GM12878 (cell line): ENCODE results near the gene SPDYA. TPM values are rescaled to one million over a fixed set of nuclear protein-coding genes. Genes with fewer than 3 reads are reported as not detected.

Experiments
- ATAC-seq: fragments of 200-7000 bp; cut with Tn5 transposase; 3 replicates; pipeline ENCODE4 v1.9.1; 2020; ENCODE audit warnings: mild to moderate bottlenecking, moderate library complexity
- BruUV-seq: library from RNA; stranded (reverse); fragments of 400-500 nt; replicated peaks from 2 replicates; lab custom pipeline; 2021; lab: Mats Ljungman, UMichigan
- CTCF ChIA-PET: fragments of 300-600 bp; sonication (Branson Sonifier 250); formaldehyde crosslinking; extraction: SDS; loops from one replicate; lab custom pipeline; 2021; ENCODE audit warnings: inconsistent platforms; lab: Yijun Ruan, JAX
- POLR2A ChIA-PET: fragments of 350-600 bp; formaldehyde crosslinking; extraction: SDS; loops from one replicate; lab custom pipeline; 2021; ENCODE audit warnings: inconsistent platforms; lab: Charles Lee
- RAD21 ChIA-PET: fragments of 300-600 bp; sonication (Branson Sonifier 250); formaldehyde crosslinking; loops from one replicate; lab custom pipeline; 2023; ENCODE audit warnings: antibody characterized with exemption; ENCODE audit not compliant: unreplicated experiment; lab: Charles Lee
- SMC1A ChIA-PET: fragments of 300-600 bp; sonication (Branson Sonifier 250); formaldehyde crosslinking; loops from one replicate; lab custom pipeline; 2023; ENCODE audit not compliant: unreplicated experiment, uncharacterized antibody; lab: Charles Lee
- DNase-seq: peaks from one replicate; pipeline ENCODE4 v3.0.0-alpha.2; 2011; ENCODE audit warnings: low read depth, low spot score
- FAIRE-seq: peaks from 3 replicates; lab custom pipeline; 2011; peaks lifted over from hg19 to GRCh38; lab: Jason Lieb, UNC
- H2AFZ ChIP-seq: 2 replicates; pipeline ENCODE4 v1.6.0; 2011; ENCODE audit warnings: low read depth, low read length, control low read depth; ENCODE audit not compliant: control insufficient read depth
- H3K27ac ChIP-seq: 2 replicates; pipeline ENCODE4 v1.5.1; 2011; ENCODE audit warnings: control low read depth; ENCODE audit not compliant: control insufficient read depth, insufficient read depth
- H3K27me3 ChIP-seq, 2 experiments: replicated peaks in 1 of 2; 2 replicates each; pipeline versions ENCODE4 v1.6.0 to v1.6.1; 2011; ENCODE audit warnings: low read length in 1 of 2; ENCODE audit not compliant: control insufficient read depth in 2 of 2, insufficient read depth in 2 of 2
- H3K36me3 ChIP-seq, 2 experiments: 2 replicates each; pipeline ENCODE4 v1.5.1; 2011; ENCODE audit warnings: low read length in 1 of 2; ENCODE audit not compliant: control insufficient read depth in 2 of 2, insufficient read depth in 2 of 2
- H3K4me1 ChIP-seq: 2 replicates; pipeline ENCODE4 v1.6.1; 2011; ENCODE audit warnings: mild to moderate bottlenecking, low read length, moderate library complexity, mixed read lengths; ENCODE audit not compliant: control insufficient read depth, insufficient read depth
- H3K4me2 ChIP-seq: 2 replicates; pipeline ENCODE4 v1.6.0; 2011; ENCODE audit warnings: control low read depth; ENCODE audit not compliant: control insufficient read depth, insufficient read depth
- H3K4me3 ChIP-seq: fragments of 200-600 bp; sonication (generic); 2 replicates; pipeline ENCODE4 v1.5.1; 2016
- H3K79me2 ChIP-seq: 2 replicates; pipeline ENCODE4 v1.6.0; 2011; ENCODE audit warnings: low read length; ENCODE audit not compliant: control insufficient read depth, insufficient read depth
- H3K9ac ChIP-seq: 2 replicates; pipeline ENCODE4 v1.8.0; 2011; ENCODE audit warnings: low read length, control low read depth, mixed read lengths; ENCODE audit not compliant: control insufficient read depth, insufficient read depth
- H3K9me3 ChIP-seq: replicated peaks from 3 replicates; pipeline ENCODE4 v1.5.1; 2011; ENCODE audit warnings: mild to moderate bottlenecking, low read length; ENCODE audit not compliant: control insufficient read depth, insufficient read depth
- H4K20me1 ChIP-seq: 2 replicates; pipeline ENCODE4 v1.6.0; 2011; ENCODE audit not compliant: control insufficient read depth, insufficient read depth
- CBFB ChIP-seq: IDR thresholded peaks from 2 replicates; pipeline ENCODE4 v1.6.1; 2016; ENCODE audit warnings: antibody characterized with exemption, low read depth
- CREM ChIP-seq: IDR thresholded peaks from 2 replicates; pipeline ENCODE4 v1.6.1; 2014; ENCODE audit warnings: antibody characterized with exemption, low read depth
- EED ChIP-seq: sonication (generic); IDR thresholded peaks from 2 replicates; pipeline ENCODE4 v1.6.1; 2016; ENCODE audit warnings: antibody characterized with exemption, low read depth
- ESRRA ChIP-seq: IDR thresholded peaks from 2 replicates; pipeline ENCODE4 v1.6.1; 2012; ENCODE audit warnings: mild to moderate bottlenecking, low read length, improper control_type of control experiment
- NFYA ChIP-seq: IDR thresholded peaks from 2 replicates; pipeline ENCODE4 v1.6.1; 2011; ENCODE audit warnings: low read depth, mild to moderate bottlenecking, low read length, improper control_type of control experiment, borderline replicate concordance
- PAX5 ChIP-seq: IDR thresholded peaks from 2 replicates; pipeline ENCODE4 v1.6.1; 2011; ENCODE audit warnings: low read depth, low read length, borderline replicate concordance
- POU2F2 ChIP-seq: IDR thresholded peaks from 3 replicates; pipeline ENCODE4 v1.6.1; 2011; ENCODE audit warnings: low read depth, mild to moderate bottlenecking, low read length, borderline replicate concordance
- RAD51 ChIP-seq: fragments of 450-650 bp; IDR thresholded peaks from 2 replicates; pipeline ENCODE4 v1.6.1; 2016; ENCODE audit warnings: moderate library complexity, mild to moderate bottlenecking, inconsistent platforms
- SMAD1 ChIP-seq: fragments of 450-650 bp; IDR thresholded peaks from 2 replicates; pipeline ENCODE4 v1.6.1; 2018; ENCODE audit warnings: mild to moderate bottlenecking, low read depth; ENCODE audit not compliant: partially characterized antibody
- WRNIP1 ChIP-seq: IDR thresholded peaks from 2 replicates; pipeline ENCODE4 v1.6.1; 2011; ENCODE audit warnings: low read depth, low read length, improper control_type of control experiment, borderline replicate concordance
- ZNF622 ChIP-seq: fragments of 450-650 bp; IDR thresholded peaks from 2 replicates; pipeline ENCODE4 v1.6.1; 2017; ENCODE audit warnings: mild to moderate bottlenecking, inconsistent platforms
- WGBS: methylation state at CpG from one replicate; pipeline ENCODE4 v1.1.6; 2016; ENCODE audit warnings: low lambda C conversion rate; ENCODE audit not compliant: insufficient replicate concordance, insufficient coverage; ENCODE audit errors: missing lambda C conversion rate; 5-methylcytosine and 5-hydroxymethylcytosine counted together
- in situ Hi-C: fragments of 300-500 bp; cut with MboI; formaldehyde crosslinking; loops from 9 replicates; pipeline ENCODE4 v1.14.3; 2018; ENCODE audit warnings: mixed read lengths
- intact Hi-C: fragments of 100-400 bp; cut with micrococcal nuclease; formaldehyde crosslinking; loops from one replicate; pipeline ENCODE4 v1.14.2; 2022; ENCODE audit not compliant: unreplicated experiment
- polyA plus RNA-seq, 11 experiments: library from polyadenylated mRNA; depleted of rRNA in 4 of 11; unstranded in 6 of 11; stranded (reverse) in 5 of 11; fragments of >200 nt; fragmentation: Nextera tagmentation in 4 of 11; fragmentation: Illumina TruSeq in 1 of 11; extraction: Ambion mirVana in 4 of 11; extraction: Trizol in 1 of 11; gene quantifications; 1 replicate in 1 of 11; 2 replicates in 10 of 11; pipeline versions ENCODE4 v1.2.1 to v1.2.3, GENCODE V29; 2011 to 2016; ENCODE audit warnings: inconsistent platforms in 2 of 11, missing spikeins in 2 of 11, low read depth in 1 of 11
- total RNA-seq, 4 experiments: library from RNA; depleted of rRNA in 3 of 4; stranded (reverse); fragments of >200 nt in 3 of 4; fragmentation: Illumina TruSeq in 1 of 4; extraction: Trizol in 1 of 4; gene quantifications; 2 replicates each; pipeline versions ENCODE4 v1.2.1 to v1.2.3, GENCODE V29; 2013 to 2021
- TF ChIP-seq, protein P1 (sequence below): fragments of 450-650 bp; IDR thresholded peaks from 2 replicates; pipeline ENCODE4 v1.6.1; 2016; ENCODE audit warnings: mild to moderate bottlenecking
- TF ChIP-seq, protein P2 (sequence below): fragments of 450-650 bp; IDR thresholded peaks from 2 replicates; pipeline ENCODE4 v1.6.1; 2017; ENCODE audit warnings: mild to moderate bottlenecking, moderate library complexity
- TF ChIP-seq, protein P3 (sequence below): fragments of 450-650 bp; IDR thresholded peaks from 2 replicates; pipeline ENCODE4 v1.6.1; 2017; ENCODE audit warnings: antibody characterized with exemption, mild to moderate bottlenecking, moderate library complexity
- TF ChIP-seq, protein P4 (sequence below): fragments of 450-650 bp; IDR thresholded peaks from 2 replicates; pipeline ENCODE4 v1.6.1; 2014; ENCODE audit warnings: mild to moderate bottlenecking

SPDYA gene
- total and polyA plus RNA-seq, 10 of the 15 experiments (the other 5 are each of a cell fraction or from before 2014, with no cell fraction given), result 0.12 to 2.4 (median 0.50) TPM

DNA sequence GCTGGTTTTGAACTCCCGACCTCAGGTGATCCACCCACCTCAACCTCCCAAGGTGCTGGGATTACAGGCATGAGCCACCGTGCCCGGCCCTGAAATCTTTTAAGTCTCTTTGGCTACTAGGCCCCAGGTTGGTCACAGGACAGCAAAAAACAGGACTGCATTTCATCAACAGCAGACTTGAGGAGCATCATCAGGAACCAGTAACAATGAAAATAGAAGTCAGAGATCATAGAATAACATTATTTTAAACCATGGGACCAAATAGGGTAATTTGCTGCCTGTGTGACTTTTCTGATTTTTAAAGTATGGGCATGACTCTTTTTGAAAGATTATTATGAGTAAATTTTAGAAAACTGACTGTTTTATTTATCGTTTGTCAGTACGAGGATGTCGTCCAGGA lies 34.2 kb upstream of the SPDYA start:
- Histone ChIP-seq H4K20me1 (0 out of 2 replicates have a peak, but pooled peaks cover 5% of the 10 kb centered on the region), H3K9ac (no peak overlapping the region), H3K79me2 (peaks cover 35% of the 10 kb centered on the region), H2AFZ (no peak overlapping the region), H3K27ac (no peak overlapping the region), H3K9me3 (no peaks in the 10 kb centered on the region), H3K27me3 (no peaks in the 10 kb centered on the region), H3K4me2 (no peak overlapping the region), H3K36me3 (peaks cover 4 to 20% of the 10 kb centered on the region in 2 experiments), H3K4me3 (no peak overlapping the region), H3K4me1 (no peaks in the 10 kb centered on the region)
- intact Hi-C loops, result no loop called here
- in situ Hi-C loops, result no loop called here
- FAIRE-seq (no peak), ATAC-seq (no peak), DNase-seq (no peak)
- 22% methylated on average over 6 of the region's 6 CpGs for WGBS
- CTCF ChIA-PET, result no interaction called here
- POLR2A ChIA-PET, result interaction anchor here (1.8 kb wide), 1 partner anchor 15 kb away, joined by 4 read pairs; no protein-coding TSS in a partner anchor
- RAD21 ChIA-PET, result no interaction called here
- SMC1A ChIA-PET, result interaction anchor here (1.0 to 1.6 kb wide), 2 partner anchors 21 to 182 kb away, joined by 3 to 4 read pairs; no protein-coding TSS in a partner anchor
- BruUV-seq, result no TSS peak
- no peak for TF ChIP-seq NFYA
- TF ChIP-seq PAX5, result no peak
- TF ChIP-seq, protein P1, sequence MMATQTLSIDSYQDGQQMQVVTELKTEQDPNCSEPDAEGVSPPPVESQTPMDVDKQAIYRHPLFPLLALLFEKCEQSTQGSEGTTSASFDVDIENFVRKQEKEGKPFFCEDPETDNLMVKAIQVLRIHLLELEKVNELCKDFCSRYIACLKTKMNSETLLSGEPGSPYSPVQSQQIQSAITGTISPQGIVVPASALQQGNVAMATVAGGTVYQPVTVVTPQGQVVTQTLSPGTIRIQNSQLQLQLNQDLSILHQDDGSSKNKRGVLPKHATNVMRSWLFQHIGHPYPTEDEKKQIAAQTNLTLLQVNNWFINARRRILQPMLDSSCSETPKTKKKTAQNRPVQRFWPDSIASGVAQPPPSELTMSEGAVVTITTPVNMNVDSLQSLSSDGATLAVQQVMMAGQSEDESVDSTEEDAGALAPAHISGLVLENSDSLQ, result no peak
- no peak for TF ChIP-seq WRNIP1
- TF ChIP-seq SMAD1, result no peak
- TF ChIP-seq ESRRA, result no peak
- TF ChIP-seq, protein P2, sequence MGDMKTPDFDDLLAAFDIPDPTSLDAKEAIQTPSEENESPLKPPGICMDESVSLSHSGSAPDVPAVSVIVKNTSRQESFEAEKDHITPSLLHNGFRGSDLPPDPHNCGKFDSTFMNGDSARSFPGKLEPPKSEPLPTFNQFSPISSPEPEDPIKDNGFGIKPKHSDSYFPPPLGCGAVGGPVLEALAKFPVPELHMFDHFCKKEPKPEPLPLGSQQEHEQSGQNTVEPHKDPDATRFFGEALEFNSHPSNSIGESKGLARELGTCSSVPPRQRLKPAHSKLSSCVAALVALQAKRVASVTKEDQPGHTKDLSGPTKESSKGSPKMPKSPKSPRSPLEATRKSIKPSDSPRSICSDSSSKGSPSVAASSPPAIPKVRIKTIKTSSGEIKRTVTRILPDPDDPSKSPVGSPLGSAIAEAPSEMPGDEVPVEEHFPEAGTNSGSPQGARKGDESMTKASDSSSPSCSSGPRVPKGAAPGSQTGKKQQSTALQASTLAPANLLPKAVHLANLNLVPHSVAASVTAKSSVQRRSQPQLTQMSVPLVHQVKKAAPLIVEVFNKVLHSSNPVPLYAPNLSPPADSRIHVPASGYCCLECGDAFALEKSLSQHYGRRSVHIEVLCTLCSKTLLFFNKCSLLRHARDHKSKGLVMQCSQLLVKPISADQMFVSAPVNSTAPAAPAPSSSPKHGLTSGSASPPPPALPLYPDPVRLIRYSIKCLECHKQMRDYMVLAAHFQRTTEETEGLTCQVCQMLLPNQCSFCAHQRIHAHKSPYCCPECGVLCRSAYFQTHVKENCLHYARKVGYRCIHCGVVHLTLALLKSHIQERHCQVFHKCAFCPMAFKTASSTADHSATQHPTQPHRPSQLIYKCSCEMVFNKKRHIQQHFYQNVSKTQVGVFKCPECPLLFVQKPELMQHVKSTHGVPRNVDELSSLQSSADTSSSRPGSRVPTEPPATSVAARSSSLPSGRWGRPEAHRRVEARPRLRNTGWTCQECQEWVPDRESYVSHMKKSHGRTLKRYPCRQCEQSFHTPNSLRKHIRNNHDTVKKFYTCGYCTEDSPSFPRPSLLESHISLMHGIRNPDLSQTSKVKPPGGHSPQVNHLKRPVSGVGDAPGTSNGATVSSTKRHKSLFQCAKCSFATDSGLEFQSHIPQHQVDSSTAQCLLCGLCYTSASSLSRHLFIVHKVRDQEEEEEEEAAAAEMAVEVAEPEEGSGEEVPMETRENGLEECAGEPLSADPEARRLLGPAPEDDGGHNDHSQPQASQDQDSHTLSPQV, result no peak
- no peak for TF ChIP-seq ZNF622
- TF ChIP-seq CBFB, result no peak
- TF ChIP-seq EED, result no peak
- TF ChIP-seq, protein P3, sequence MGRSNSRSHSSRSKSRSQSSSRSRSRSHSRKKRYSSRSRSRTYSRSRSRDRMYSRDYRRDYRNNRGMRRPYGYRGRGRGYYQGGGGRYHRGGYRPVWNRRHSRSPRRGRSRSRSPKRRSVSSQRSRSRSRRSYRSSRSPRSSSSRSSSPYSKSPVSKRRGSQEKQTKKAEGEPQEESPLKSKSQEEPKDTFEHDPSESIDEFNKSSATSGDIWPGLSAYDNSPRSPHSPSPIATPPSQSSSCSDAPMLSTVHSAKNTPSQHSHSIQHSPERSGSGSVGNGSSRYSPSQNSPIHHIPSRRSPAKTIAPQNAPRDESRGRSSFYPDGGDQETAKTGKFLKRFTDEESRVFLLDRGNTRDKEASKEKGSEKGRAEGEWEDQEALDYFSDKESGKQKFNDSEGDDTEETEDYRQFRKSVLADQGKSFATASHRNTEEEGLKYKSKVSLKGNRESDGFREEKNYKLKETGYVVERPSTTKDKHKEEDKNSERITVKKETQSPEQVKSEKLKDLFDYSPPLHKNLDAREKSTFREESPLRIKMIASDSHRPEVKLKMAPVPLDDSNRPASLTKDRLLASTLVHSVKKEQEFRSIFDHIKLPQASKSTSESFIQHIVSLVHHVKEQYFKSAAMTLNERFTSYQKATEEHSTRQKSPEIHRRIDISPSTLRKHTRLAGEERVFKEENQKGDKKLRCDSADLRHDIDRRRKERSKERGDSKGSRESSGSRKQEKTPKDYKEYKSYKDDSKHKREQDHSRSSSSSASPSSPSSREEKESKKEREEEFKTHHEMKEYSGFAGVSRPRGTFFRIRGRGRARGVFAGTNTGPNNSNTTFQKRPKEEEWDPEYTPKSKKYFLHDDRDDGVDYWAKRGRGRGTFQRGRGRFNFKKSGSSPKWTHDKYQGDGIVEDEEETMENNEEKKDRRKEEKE, result no peak
- TF ChIP-seq POU2F2, result no peak
- TF ChIP-seq, protein P4, sequence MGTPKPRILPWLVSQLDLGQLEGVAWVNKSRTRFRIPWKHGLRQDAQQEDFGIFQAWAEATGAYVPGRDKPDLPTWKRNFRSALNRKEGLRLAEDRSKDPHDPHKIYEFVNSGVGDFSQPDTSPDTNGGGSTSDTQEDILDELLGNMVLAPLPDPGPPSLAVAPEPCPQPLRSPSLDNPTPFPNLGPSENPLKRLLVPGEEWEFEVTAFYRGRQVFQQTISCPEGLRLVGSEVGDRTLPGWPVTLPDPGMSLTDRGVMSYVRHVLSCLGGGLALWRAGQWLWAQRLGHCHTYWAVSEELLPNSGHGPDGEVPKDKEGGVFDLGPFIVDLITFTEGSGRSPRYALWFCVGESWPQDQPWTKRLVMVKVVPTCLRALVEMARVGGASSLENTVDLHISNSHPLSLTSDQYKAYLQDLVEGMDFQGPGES, result no peak
- no peak for TF ChIP-seq RAD51
- TF ChIP-seq CREM, result no peak
